ENCODE results near the gene MFSD6L. TPM values are rescaled to one million over a fixed set of nuclear protein-coding genes. Genes with fewer than 3 reads are reported as not detected.

The MFSD6L gene
- total and polyA plus RNA-seq, 2 of the 13 experiments (the other 11 are each of a cell fraction or from before 2014, with no cell fraction given) = not detected

GRCh38 chr17:8837563-8838075 is 38.5 kb upstream of the MFSD6L start:
- intact Hi-C loops (cut with micrococcal nuclease; ENCODE audit: unreplicated experiment) = no loop called here
- Histone ChIP-seq H3K9me3 (ENCODE audit: low read length) (no peaks in the 10 kb centered on the region), H3K4me3 (replicated peaks in 1 of 3; ENCODE audit: insufficient read depth in 1 of 3, low read depth in 2 of 3, low read length in 3 of 3) (no peak overlapping the region), H2AFZ (ENCODE audit: low read length) (no peak overlapping the region), H3K4me1 (ENCODE audit: insufficient read depth, low read length) (no peaks in the 10 kb centered on the region), H3K9ac (ENCODE audit: insufficient read depth, low read depth, low read length) (no peak overlapping the region), H3K4me2 (ENCODE audit: low read depth, low read length) (no peak overlapping the region; the same call in 1 of the 2 replicates), H4K20me1 (ENCODE audit: insufficient read depth, low read length) (no peaks in the 10 kb centered on the region), H3K27ac (ENCODE audit: extremely low read length, insufficient read depth, low read length) (no peak overlapping the region), H3K36me3 (replicated peaks in 1 of 2; ENCODE audit: control insufficient read depth in 1 of 2, insufficient read depth in 2 of 2, low read length in 2 of 2) (no peaks in the 10 kb centered on the region), H3K79me2 (ENCODE audit: insufficient read depth, low read length) (no peaks in the 10 kb centered on the region), H3K27me3 (ENCODE audit: control insufficient read depth in 1 of 2, insufficient read depth in 2 of 2, low read length in 2 of 2) (peaks cover 3 to 11% of the 10 kb centered on the region in 2 experiments; a peak in 4 of 5 replicates)
- no TSS peak for BruUV-seq (replicated peaks)
- ATAC-seq = peak; percentile 41
- no peak for TF ChIP-seq ZFP36 (IDR thresholded peaks at IDR 0.05; ENCODE audit: borderline replicate concordance, low read depth, low read length, partially characterized antibody)
- peak; percentile 77 for TF ChIP-seq USF2 (IDR thresholded peaks at IDR 0.05; ENCODE audit: low read depth, low read length)
- TF ChIP-seq USF2 (CRISPR knock-in tag; IDR thresholded peaks at IDR 0.05; ENCODE audit: borderline replicate concordance) = peak; percentile 37; the same call in 1 of the 2 replicates
- TF ChIP-seq AKNA (CRISPR knock-in tag; IDR thresholded peaks at IDR 0.05; ENCODE audit: borderline replicate concordance) = no peak
- TF ChIP-seq RAD51 (IDR thresholded peaks at IDR 0.05; ENCODE audit: borderline replicate concordance) = peak; percentile 92
- no peak for TF ChIP-seq ZC3H4 (CRISPR knock-in tag; IDR thresholded peaks at IDR 0.05; ENCODE audit: borderline replicate concordance)
- no peak for TF ChIP-seq ZNF160 (CRISPR knock-in tag; IDR thresholded peaks at IDR 0.05)
- TF ChIP-seq ETV6 (CRISPR knock-in tag; conservative IDR thresholded peaks at IDR 0.05) = no peak
- TF ChIP-seq BHLHE40 (IDR thresholded peaks at IDR 0.05; ENCODE audit: low read length) = 0 out of 2 replicates have a peak, but pooled peaks have one; percentile 13
- no peak for TF ChIP-seq ARNTL (CRISPR knock-in tag; IDR thresholded peaks at IDR 0.05)
- TF ChIP-seq SP140L (CRISPR knock-in tag; IDR thresholded peaks at IDR 0.05; ENCODE audit: borderline replicate concordance) = no peak
- no peak for TF ChIP-seq ZNF333 (CRISPR knock-in tag; IDR thresholded peaks at IDR 0.05; ENCODE audit: borderline replicate concordance)
- no peak for DNase-seq (ENCODE audit: low spot score)
- ChIA-PET CTCF (ENCODE audit: low intra/inter-chr PET ratio, low total read pairs) (no interaction called here), POLR2A (no interaction called here)
- no peak for FAIRE-seq
- in situ Hi-C loops (cut with HindIII; ENCODE audit: extremely low pct_ligation_motif_present, low pct_unique_long_range_greater_than_20kb) = no loop called here
- 2% methylated on average over 8 of the region's 8 CpGs for WGBS (ENCODE audit: low lambda C conversion rate)
